Kidney capillary endothelial cell (primary cell): Measurements from ENCODE around the gene SLX4IP.

Experiments used
- DNase-seq: peaks from one replicate; pipeline ENCODE4 v3.0.0-alpha.2; 2018; ENCODE audit warnings: low spot score

Gene SLX4IP

GRCh38 chr20:10551732-10552724 is 116.9 kb downstream of the SLX4IP start:
- no peak for DNase-seq

- peak; percentile 66 for DNase-seq
Observed at GRCh38 chr20:10553326-10553984, 118.3 kb downstream of the SLX4IP start.

DNA sequence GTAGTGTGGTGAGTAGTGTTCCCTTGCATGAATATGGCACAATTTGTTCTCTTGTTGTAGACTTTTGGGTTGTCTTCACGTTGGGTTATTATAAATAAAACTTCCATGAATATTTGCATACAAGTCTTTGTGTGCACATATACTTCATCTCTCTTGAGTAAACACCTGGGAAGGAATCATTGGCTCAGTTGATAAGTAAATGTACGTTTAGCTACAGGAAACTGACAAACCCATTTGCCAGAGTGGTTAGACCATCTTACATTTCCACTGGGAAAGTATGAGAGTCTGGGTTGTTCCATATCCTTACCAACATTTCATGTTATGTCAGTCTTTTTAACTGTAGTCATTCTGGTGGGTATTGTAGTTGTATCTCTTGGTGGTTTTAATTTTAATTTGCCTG is 119.2 kb downstream of the SLX4IP start:
- DNase-seq: no peak

DNA sequence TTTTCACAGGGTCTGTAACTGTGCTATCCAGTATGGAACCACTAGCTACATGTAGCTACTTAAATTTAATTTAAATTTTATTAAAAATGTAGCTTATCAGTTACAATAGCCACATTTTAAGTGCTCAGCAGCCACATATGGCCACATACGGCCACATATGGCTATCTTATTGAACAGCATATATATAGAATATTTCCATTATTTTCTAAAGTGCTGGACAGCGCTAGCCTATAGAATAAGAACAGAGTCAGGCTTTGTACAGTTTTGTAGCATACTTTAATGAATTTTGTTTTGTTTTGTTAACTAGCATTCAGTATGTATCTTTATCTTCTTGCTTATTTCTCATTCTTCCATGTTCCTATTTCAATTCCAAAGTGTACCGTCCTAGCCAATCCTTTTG is 120.3 kb downstream of the SLX4IP start:
- DNase-seq: no peak

GRCh38 chr20:10555865-10556308 is 120.8 kb downstream of the SLX4IP start:
- DNase-seq: peak; percentile 54

DNA sequence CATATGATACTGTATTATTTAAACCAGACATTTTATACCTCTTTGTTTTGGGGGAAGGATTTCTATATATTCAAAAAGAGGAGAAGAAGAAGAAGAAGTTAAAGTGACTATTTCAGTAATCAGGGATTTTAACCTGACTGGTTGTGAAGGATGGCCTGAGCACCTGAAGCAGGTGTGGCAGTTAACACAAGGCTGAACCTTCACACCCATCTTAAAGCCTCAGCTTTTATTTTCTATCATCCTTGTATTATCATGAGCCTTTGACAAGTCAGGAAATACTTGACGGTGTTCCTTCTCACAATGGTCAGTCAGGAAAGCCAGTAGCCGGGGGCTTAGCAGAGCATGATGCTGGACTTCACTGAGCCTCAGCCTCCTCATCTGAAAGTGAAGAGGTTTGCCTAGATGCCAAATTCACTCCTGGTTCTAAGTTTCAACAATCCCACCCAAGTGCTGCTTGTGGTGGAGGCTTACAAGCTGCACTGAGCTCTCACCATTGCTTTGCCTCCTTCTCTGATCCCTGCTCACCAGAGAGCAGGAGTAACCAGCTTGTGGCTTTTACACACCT is 121.5 kb downstream of the SLX4IP start:
- no peak for DNase-seq

DNA sequence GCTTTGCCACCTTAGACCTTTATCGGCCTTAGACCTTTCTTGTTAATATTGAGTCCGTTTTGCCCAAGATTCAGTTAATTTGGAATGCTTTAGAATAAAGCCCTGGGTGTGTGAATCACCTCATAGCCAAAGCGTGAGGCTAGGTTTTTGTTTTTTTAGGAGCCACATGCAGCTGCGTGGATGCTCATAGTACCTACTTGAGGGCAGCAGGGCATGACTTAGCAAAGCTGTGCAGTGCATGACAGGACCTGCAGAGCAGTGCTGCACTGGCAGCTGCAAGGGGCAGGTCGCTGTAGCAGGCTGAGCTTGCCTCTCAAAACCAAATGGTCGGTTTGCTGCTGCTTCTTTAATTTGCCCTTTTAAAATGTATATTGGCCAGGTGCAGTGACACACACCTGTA is 122.6 kb downstream of the SLX4IP start:
- no peak for DNase-seq

- no peak for DNase-seq
Observed at GRCh38 chr20:10558635-10559187, 123.6 kb downstream of the SLX4IP start.

- no peak for DNase-seq
Observed at GRCh38 chr20:10559266-10559665, 124.2 kb downstream of the SLX4IP start.

- no peak for DNase-seq
Observed at GRCh38 chr20:10560686-10561085, 125.6 kb downstream of the SLX4IP start.

- no peak for DNase-seq
Observed at GRCh38 chr20:10561302-10561701, 126.2 kb downstream of the SLX4IP start.

GRCh38 chr20:10562899-10563298 is 127.8 kb downstream of the SLX4IP start:
- DNase-seq: no peak

GRCh38 chr20:10563935-10564492 is 128.9 kb downstream of the SLX4IP start:
- no peak for DNase-seq

GRCh38 chr20:10565191-10565921 is 130.3 kb downstream of the SLX4IP start:
- DNase-seq: no peak

- no peak for DNase-seq
Observed at GRCh38 chr20:10565922-10566897, 131.1 kb downstream of the SLX4IP start.

- DNase-seq: no peak
Observed at GRCh38 chr20:10568032-10568431, 132.9 kb downstream of the SLX4IP start.

DNA sequence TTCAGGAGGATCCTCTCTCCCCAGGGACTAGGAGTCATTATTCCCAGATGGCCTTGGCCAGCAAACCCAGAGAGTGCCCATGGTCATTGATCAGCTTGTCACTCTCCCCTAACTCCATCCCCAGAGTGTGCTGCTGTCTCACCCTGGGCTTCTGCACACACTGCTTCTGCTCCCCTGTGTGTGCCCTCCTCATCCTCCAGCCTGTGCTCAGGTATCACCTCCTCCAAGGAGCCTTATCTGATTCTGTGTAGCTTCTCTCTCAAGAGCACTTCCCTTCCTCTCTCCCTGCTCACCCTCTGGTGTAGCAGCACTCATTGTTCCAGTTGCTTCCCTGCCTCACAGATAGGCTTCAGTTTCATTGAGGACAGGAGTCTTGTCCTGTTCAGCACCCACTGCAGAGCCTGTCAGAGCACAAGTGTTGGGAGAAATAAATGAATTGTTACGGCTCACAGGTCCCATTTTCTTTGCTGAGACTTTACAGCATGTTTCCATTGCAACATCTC is 136.3 kb downstream of the SLX4IP start:
- no peak for DNase-seq

DNA sequence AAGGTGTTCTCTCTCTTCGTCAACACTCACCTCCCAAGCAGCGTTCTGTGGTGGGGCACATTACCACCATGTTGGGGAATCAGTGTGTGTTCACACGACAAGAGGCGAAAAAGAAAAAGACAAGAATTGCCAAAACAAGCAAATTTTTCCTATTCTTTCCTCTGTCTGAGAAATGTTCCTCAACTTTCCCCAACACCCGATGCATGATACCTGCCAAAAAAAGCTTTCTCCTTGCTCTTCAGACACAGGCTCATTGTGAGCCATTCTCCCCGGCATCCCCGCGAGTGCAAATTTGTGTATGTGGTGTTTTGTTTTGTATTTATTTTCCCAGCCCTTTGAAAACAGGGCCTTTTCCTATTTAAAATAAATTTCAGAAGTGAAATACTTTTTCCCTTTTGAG is 137.7 kb downstream of the SLX4IP start:
- no peak for DNase-seq

DNA sequence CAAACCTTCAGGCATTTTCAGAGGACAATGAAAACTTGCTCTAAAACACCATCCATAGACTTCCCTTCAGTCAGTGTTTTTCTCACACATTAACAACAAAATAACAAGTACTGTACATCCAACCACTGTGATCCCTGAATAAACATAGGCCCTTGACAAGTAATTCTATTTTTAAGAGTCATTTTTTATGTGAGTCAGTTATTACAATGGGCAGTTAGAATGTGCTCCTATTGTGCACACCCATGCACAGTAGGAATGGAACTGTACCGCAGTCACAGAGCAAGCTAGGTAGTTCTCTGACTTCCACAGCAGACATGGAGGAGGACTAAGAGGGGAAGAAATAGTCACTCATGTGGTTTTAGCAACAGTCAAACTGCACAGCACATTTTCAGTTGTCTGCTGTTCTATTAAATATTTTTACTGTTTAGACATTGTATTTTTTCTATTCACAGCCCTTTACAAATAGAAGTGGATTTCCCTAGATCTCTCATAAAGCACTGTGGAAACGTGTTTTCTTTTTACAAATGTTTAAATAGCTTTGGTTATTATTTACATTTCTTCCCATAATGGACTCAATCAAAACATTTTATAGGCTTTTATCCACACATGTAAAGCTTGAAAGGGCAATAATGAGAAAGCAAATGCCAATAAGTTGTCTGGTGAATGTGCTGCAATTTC is 138.3 kb downstream of the SLX4IP start:
- DNase-seq: no peak

DNA sequence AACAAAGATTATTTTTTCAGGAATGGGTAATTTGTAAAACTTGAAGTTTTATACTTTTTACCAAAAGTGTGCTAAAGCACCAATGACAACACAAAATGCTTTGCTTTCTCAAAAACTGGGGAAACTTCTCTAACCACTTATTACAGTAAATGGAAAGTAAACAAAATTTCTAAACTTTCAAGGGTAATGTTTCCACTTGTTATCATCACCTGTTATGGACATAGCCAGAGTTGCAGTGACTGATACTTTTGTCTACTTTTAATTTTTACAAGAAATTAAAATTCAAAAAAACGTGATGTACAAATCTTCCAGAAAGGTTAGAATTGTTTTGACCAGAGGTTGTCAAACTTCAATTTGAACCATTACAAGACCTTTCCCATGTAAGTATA is 138.8 kb downstream of the SLX4IP start:
- DNase-seq: no peak
